Renal pelvis (tissue), 4 donors: ENCODE data around the gene DYNLRB1. TPM values are rescaled to one million over a fixed set of nuclear protein-coding genes. Genes with fewer than 3 reads are reported as not detected.
A peak's percentile ranks its signal among the peaks of the same experiment; 100 is the strongest.

Experiments
- DNase-seq: peaks from one replicate; pipeline ENCODE4 v3.0.0-alpha.2; 2013
- polyA plus RNA-seq, 3 donors: library from polyadenylated mRNA; unstranded; fragments of 120-200 nt; gene quantifications; one replicate each; pipeline ENCODE4 v1.2.1, GENCODE V29; 2013; ENCODE audit not compliant: insufficient read length in 3 of 3

The DYNLRB1 gene
- polyA plus RNA-seq, 3 donors, result 196 to 225 (median 205) TPM

DNA sequence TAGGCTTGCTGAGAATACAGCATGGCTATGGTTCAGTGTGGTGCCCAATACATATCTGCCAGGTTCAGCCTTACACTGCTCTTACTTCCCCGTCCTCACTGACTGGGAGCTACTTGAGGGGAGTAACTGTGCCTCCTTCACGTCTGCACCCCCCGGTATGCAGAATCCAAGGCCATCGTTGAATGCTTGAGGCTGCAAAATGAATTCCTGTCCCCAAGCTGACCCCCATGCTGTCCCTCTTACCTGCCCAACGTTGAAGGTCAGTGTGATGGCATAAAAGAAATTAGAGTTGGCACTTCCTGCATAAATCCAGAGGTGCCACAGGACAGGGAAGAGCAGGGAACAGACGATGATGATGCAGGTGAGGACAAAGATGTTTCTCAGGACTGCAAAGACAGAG, 58.6 kb downstream of the DYNLRB1 start:
- DNase-seq, result no peak

- no peak for DNase-seq
These were observed 59.0 kb downstream of the DYNLRB1 start for GRCh38 chr20:34575271-34575670.

GRCh38 chr20:34575756-34576155, 59.5 kb downstream of the DYNLRB1 start:
- DNase-seq, result no peak

GRCh38 chr20:34577061-34577460, 60.8 kb downstream of the DYNLRB1 start:
- DNase-seq, result no peak

GRCh38 chr20:34578025-34578424, 61.8 kb downstream of the DYNLRB1 start:
- no peak for DNase-seq

- no peak for DNase-seq
These were observed 62.3 kb downstream of the DYNLRB1 start for GRCh38 chr20:34578521-34578920.

DNA sequence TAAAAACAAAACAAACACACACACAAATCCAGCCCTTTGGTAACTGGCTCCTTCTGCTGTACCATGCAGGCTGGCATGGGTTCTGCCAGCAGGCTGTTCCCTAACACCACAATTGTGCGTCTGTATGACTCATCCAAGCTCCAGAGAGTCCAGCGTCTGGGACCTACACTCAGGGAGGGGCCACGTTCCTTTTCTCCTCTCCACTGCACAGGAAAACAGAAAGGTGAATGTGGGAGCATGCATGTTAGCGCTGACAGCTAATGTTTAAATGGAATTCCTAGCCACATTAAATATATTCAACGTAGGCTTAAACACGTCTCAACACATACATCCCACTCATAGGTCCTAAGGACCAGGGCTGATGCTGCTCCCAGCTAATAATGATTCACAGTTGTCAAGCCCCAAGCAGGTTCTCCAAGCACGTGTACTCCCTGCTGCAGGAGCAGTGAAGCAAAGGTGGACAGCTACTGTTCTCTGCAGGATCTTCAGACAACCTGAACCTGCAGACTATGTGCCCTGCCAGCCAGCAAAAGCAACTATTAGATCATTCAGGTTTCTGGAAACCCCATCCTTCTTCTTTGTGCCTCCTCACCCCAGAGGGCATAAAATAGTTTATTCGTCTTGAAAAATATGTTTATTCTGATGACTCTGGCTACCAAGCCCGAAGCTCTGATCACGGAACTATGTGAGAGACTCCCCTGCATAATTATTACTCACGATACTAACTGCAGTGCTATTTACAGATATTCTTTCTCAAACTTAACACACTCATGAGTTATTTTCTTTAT, 63.2 kb downstream of the DYNLRB1 start:
- DNase-seq, result peak; percentile 26

DNA sequence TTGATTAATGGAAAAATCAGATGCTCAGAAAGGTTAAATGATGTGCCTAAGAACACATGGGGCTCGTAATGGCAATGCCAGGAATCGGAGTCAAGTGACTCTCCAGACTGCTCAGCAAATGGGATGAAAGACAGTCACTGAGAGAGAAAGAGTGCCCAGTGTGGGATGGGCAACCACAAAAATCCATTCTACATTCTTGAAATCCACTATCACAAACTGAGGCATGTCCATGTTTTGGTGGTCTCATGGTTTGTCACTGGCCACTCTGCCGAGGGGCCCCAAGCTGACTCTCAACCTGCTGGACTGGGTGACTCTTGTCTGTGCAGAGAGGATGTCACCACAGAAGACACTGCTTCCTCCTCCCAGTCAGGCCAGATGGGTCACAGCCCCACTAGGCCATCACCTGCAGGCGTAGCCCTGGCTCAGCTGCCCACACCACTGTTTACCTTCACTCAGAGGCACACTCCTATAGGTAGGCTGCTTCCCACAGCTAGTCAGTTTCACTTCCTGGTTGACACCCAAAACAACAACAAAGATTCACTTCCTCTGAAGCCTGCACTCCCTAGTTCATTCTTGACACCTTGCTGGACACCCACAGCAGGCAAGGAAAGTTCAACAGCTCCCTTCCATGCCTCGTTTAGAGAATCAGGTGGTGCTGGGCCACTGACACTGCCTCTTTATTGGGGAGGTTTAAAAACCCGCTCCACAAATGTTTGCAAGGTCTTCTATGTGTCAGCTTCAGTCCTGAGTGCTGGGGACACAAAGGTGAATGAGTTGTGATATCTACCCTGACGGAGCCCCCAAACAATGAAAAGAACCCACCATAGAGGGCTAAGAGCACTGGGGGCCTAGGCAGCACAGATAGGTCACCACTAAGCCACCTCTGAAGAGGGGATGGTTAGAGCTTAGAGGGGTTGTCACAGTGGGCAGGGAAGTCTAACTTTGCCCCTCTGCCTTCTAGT, 64.0 kb downstream of the DYNLRB1 start:
- DNase-seq, result no peak

DNA sequence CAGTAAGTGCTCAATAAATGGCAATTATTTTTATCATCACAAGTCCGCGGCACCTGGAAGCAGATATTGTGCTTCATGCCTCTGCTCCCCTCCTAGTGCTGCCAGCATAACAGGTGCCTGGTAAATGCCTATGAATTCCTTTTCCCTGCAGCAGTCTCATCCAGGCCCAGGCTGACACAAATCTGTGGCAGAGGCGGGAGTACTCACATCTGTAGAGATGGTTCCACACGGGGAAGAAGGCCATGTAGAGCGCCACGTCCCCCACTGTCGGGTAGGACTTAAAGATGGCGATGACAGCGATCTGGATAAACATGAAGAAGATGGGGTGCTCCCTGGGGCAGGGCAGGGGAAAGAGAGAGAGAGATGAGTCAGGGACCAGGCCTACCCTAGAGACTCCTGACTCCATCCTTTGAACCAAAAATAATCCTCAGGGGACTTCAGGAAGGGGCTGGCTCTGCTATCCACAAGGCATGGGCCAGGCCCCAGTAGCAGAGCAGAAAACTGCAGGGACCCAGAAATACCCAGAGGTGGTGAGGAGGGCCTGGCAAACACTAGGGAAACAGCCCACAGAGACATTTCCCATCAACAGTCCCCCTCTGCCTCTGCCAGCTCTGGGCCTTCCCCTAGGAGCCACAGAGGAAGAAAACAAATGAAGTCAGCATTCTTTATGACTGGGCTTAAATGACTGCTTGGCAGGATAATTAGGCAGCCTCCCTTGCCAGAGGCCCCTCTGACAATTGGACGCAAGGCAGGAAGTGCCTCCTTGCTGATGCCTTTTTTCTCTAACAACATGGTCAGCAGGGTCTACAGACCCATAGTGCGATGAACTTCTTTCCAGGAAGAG, 65.3 kb downstream of the DYNLRB1 start:
- peak; percentile 30 for DNase-seq

GRCh38 chr20:34582221-34582620, 66.0 kb downstream of the DYNLRB1 start:
- DNase-seq, result no peak

DNA sequence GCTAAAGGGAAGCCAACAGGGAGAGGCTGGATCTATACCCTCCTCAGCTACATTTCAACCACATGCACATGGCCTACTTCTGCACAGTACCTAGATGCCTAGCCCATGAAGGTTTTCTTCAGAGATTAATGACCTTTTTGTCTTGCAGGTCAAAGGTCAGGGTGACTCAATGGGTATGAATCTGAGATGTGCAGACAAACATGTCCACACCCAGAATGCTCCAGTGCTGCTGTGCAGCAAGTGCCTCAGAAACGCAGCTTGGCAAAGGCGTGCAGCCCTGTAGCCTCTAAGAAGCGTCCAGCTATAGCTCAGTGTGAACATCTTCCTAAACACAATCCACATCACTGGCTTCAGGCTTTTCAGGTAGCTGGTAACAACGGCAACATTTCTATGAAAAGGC, 66.7 kb downstream of the DYNLRB1 start:
- no peak for DNase-seq

- no peak for DNase-seq
These were observed 67.3 kb downstream of the DYNLRB1 start for GRCh38 chr20:34583544-34583943.

- DNase-seq, result no peak
These were observed 68.8 kb downstream of the DYNLRB1 start for GRCh38 chr20:34585019-34585418.

DNA sequence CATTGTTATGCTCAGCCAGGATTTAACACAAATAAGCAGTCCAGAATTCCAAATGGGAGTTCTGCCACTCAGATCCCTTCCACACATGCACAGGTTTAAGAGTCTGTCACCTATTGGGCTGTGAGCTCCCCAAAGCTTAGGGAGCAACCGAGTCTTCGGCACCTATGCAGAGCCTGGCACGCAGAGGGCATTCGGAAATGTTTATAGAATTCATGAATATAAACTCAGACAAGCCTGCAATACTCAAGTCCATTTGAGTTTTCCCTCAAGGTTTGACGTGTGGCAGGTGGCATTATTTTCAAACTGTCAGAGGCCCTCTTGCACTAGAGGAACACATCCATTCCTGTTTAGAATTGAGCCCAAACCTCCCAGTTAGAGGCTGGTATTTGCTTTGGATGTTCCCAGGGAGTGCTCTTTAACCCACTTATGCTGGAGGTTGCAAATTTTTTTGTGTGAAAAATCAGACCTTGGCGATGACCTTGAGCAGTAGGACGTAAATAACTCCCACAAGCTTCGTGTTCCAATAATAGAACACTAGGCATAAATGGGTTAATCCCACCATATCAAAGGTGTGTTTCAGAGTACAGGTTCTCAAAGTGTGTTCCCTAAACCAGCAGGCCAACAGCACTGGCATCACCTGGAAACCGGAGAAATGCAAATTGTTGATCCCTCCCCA, 70.4 kb downstream of the DYNLRB1 start:
- DNase-seq, result no peak

Other genes starting within 250 kb of the DYNLRB1 start
- 100 to 1,000 TPM; 197 to 218 (median 209) TPM for gene AHCY, start 213.1 kb upstream of the DYNLRB1 start, polyA plus RNA-seq
- gene ITCH, start 153.1 kb upstream of the DYNLRB1 start, polyA plus RNA-seq, result 10 to 100 TPM; 40.9 to 54.4 (median 48.7) TPM
- 10 to 100 TPM; 30.9 to 34.2 (median 31.7) TPM for gene MAP1LC3A, start 42.3 kb downstream of the DYNLRB1 start, polyA plus RNA-seq
- gene PIGU, start 160.7 kb downstream of the DYNLRB1 start, polyA plus RNA-seq, result 10 to 100 TPM; 35.2 to 44.1 (median 43.8) TPM
- 10 to 100 TPM; 12.1 to 13.8 (median 13.2) TPM for gene TP53INP2, start 187.9 kb downstream of the DYNLRB1 start, polyA plus RNA-seq